ENCODE results near the gene SLC28A1. TPM values are rescaled to one million over a fixed set of nuclear protein-coding genes. Genes with fewer than 3 reads are reported as not detected.

The SLC28A1 gene
- total and polyA plus RNA-seq, 2 of the 4 experiments (the other 2 are of a cell fraction): not detected

GRCh38 chr15:84928843-84929168, 44.3 kb downstream of the SLC28A1 start:
- Histone ChIP-seq H3K9ac (ENCODE audit: low read depth, low read length) (no peak overlapping the region), H2BK5ac (ENCODE audit: low read depth, low read length, poor library complexity, severe bottlenecking) (no peak overlapping the region), H3K36me3 (ENCODE audit: control insufficient read depth, insufficient read depth, low read length) (no peaks in the 10 kb centered on the region), H2AK5ac (ENCODE audit: low read depth, low read length) (no peak overlapping the region), H2AFZ (replicated peaks; ENCODE audit: low read length, poor library complexity) (no peak overlapping the region), H2BK15ac (ENCODE audit: low read depth, low read length) (no peak overlapping the region), H3K4me2 (ENCODE audit: low read depth, low read length) (no peak overlapping the region), H3K4ac (ENCODE audit: low read depth, low read length) (no peak overlapping the region), H3K9me1 (ENCODE audit: insufficient read depth, low read length) (peaks cover 4% of the 10 kb centered on the region; the same call in 1 of the 2 replicates), H2AK9ac (replicated peaks; ENCODE audit: low read depth, low read length, poor library complexity) (no peak overlapping the region), H4K91ac (ENCODE audit: insufficient read depth, low read depth, low read length) (no peak overlapping the region), H3K27me3 (ENCODE audit: control insufficient read depth, insufficient read depth, low read length) (no peaks in the 10 kb centered on the region), H3K23ac (ENCODE audit: low read depth, low read length) (no peak overlapping the region), H2BK20ac (ENCODE audit: low read depth, low read length) (no peak overlapping the region), H3K9me3 (ENCODE audit: control insufficient read depth, insufficient read depth, low read length) (no peaks in the 10 kb centered on the region), H3K4me3 (ENCODE audit: insufficient read depth, low read depth, low read length) (no peak overlapping the region), H3K4me1 (ENCODE audit: control insufficient read depth, insufficient read depth, low read length) (peaks cover 2% of the 10 kb centered on the region), H4K5ac (ENCODE audit: low read depth, low read length) (no peak overlapping the region), H2BK120ac (ENCODE audit: low read depth, low read length) (no peak overlapping the region), H3K18ac (ENCODE audit: low read depth, low read length) (no peak overlapping the region), H4K8ac (ENCODE audit: low read depth in 2 of 2, low read length in 2 of 2) (no peak overlapping the region), H3K79me1 (ENCODE audit: low read depth in 1 of 2, low read length in 2 of 2) (no peaks in the 10 kb centered on the region), H4K20me1 (ENCODE audit: insufficient read depth, low read length) (no peaks in the 10 kb centered on the region), H3K27ac (ENCODE audit: insufficient read depth, low read length) (no peak overlapping the region), H3K14ac (replicated peaks; ENCODE audit: low read depth, low read length) (no peak overlapping the region), H3K56ac (ENCODE audit: extremely low read depth, insufficient read depth, low read length) (no peak overlapping the region)
- POLR2A ChIA-PET (ENCODE audit: unreplicated experiment): no interaction called here
- in situ Hi-C loops (cut with MboI; ENCODE audit: low sequenced_read_pairs): loop anchor here (5.0 kb wide), 1 partner anchor 342 kb away; no protein-coding TSS in a partner anchor
- no peak for ATAC-seq (ENCODE audit: low read depth)
- BruUV-seq (replicated peaks): no TSS peak
- no peak for DNase-seq
- CTCF ChIA-PET: interaction anchor here (0.6 to 2.5 kb wide), 11 partner anchors 12 to 358 kb away, joined by 3 to 10 read pairs (median 3); no protein-coding TSS in a partner anchor
- dilution Hi-C loops (cut with HindIII; ENCODE audit: low sequenced_read_pairs, unreplicated experiment): no loop called here
- intact Hi-C loops (cut with micrococcal nuclease): loop anchor here (1.0 to 10.0 kb wide), 6 partner anchors 84 to 341 kb away; partner anchors contain the start of genes SEC11A, WDR73 and ZNF592
- TF ChIP-seq RCOR1 (IDR thresholded peaks at IDR 0.05; ENCODE audit: insufficient replicate concordance, low read length): no peak
- no peak for TF ChIP-seq CTCF (conservative IDR thresholded peaks at IDR 0.05; ENCODE audit: low read depth, low read length)
- no peak for TF ChIP-seq CEBPB (IDR thresholded peaks at IDR 0.05; ENCODE audit: low read depth, low read length)
- TF ChIP-seq NFE2L2 (IDR thresholded peaks at IDR 0.05; ENCODE audit: low read depth, low read length): no peak
- no peak for TF ChIP-seq BHLHE40 (IDR thresholded peaks at IDR 0.05; ENCODE audit: low read depth, low read length)
- WGBS, 2 experiments (ENCODE audit: extremely low coverage in 2 of 2, insufficient read length in 1 of 2): 84% methylated on average over 3 of the region's 6 CpGs; no CpG with 5 or more reads in 1 of the 2 experiments
